Mesodermal cell (in vitro differentiated cells): Measurements from ENCODE around the gene GIGYF1.
A peak's percentile ranks its signal among the peaks of the same experiment; 100 is the strongest.

Source experiments
- H3K27ac ChIP-seq: 2 replicates; pipeline ENCODE4 v1.7.0; 2013; ENCODE audit warnings: mild to moderate bottlenecking, low read depth, low read length, moderate library complexity; ENCODE audit not compliant: severe bottlenecking
- H3K36me3 ChIP-seq: 2 replicates; pipeline ENCODE4 v1.7.1; 2013; ENCODE audit warnings: mild to moderate bottlenecking, low read length, moderate library complexity; ENCODE audit not compliant: control insufficient read depth, insufficient read depth
- H3K4me1 ChIP-seq: one replicate; pipeline ENCODE4 v1.7.1; 2013; ENCODE audit warnings: mild to moderate bottlenecking, low read length; ENCODE audit not compliant: insufficient read depth, control insufficient read depth, poor library complexity, severe bottlenecking
- H3K4me3 ChIP-seq: 2 replicates; pipeline ENCODE4 v1.7.0; 2013; ENCODE audit warnings: low read length, control low read depth, mild to moderate bottlenecking; ENCODE audit not compliant: insufficient read depth, poor library complexity, severe bottlenecking; ENCODE audit errors: extremely low read depth
- H3K9me3 ChIP-seq: 2 replicates; pipeline ENCODE4 v1.7.1; 2013; ENCODE audit warnings: mild to moderate bottlenecking, low read length, moderate library complexity; ENCODE audit not compliant: control insufficient read depth
- WGBS, 2 experiments: methylation state at CpG; one replicate each; pipeline ENCODE4 v1.1.5; 2013; ENCODE audit warnings: missing lambda C conversion rate in 2 of 2; ENCODE audit not compliant: insufficient coverage in 2 of 2; 5-methylcytosine and 5-hydroxymethylcytosine counted together

The GIGYF1 gene

GRCh38 chr7:100684534-100685042 lies 9.5 kb downstream of the GIGYF1 start:
- Histone ChIP-seq H3K4me3 (no peak overlapping the region), H3K4me1 (peaks cover 20% of the 10 kb centered on the region), H3K36me3 (peaks cover 96% of the 10 kb centered on the region), H3K9me3 (no peaks in the 10 kb centered on the region), H3K27ac (no peak overlapping the region)
- 96% methylated on average over 8 to 14 of the region's 16 CpGs for WGBS, 2 experiments

- WGBS, 2 experiments = 96% methylated on average over 29 of the region's 37 CpGs
- Histone ChIP-seq H3K27ac (no peak overlapping the region), H3K4me3 (no peak overlapping the region), H3K4me1 (peaks cover 22% of the 10 kb centered on the region), H3K36me3 (peaks cover 97% of the 10 kb centered on the region), H3K9me3 (no peaks in the 10 kb centered on the region)
Observed at GRCh38 chr7:100683659-100684533, 10.2 kb downstream of the GIGYF1 start.

- Histone ChIP-seq H3K4me3 (no peak overlapping the region), H3K9me3 (no peaks in the 10 kb centered on the region), H3K4me1 (peaks cover 22% of the 10 kb centered on the region), H3K36me3 (peaks cover 97% of the 10 kb centered on the region), H3K27ac (no peak overlapping the region)
- 92 to 97% methylated on average over 23 to 26 of the region's 28 CpGs for WGBS, 2 experiments
Observed at GRCh38 chr7:100682991-100683658, 10.9 kb downstream of the GIGYF1 start.

- Histone ChIP-seq H3K36me3 (peaks cover 97% of the 10 kb centered on the region), H3K4me1 (peaks cover 17% of the 10 kb centered on the region), H3K27ac (no peak overlapping the region), H3K9me3 (no peaks in the 10 kb centered on the region), H3K4me3 (no peak overlapping the region)
- WGBS, 2 experiments = 86% methylated on average over 14 to 21 of the region's 25 CpGs
Observed at GRCh38 chr7:100682228-100682741, 11.8 kb downstream of the GIGYF1 start.

- peaks cover 17% of the 10 kb centered on the region for H3K4me1 ChIP-seq
- H3K27ac ChIP-seq = no peak overlapping the region
- no peaks in the 10 kb centered on the region for H3K9me3 ChIP-seq
- 94 to 96% methylated on average over 24 to 26 of the region's 29 CpGs for WGBS, 2 experiments
- no peak overlapping the region for H3K4me3 ChIP-seq
- H3K36me3 ChIP-seq = peaks cover 97% of the 10 kb centered on the region
Observed at GRCh38 chr7:100681491-100682227, 12.4 kb downstream of the GIGYF1 start.

GRCh38 chr7:100680576-100681271 lies 13.3 kb downstream of the GIGYF1 start:
- Histone ChIP-seq H3K27ac (peak overlapping the region; percentile 23), H3K36me3 (peaks cover 93% of the 10 kb centered on the region), H3K4me1 (peaks cover 17% of the 10 kb centered on the region), H3K9me3 (no peaks in the 10 kb centered on the region), H3K4me3 (no peak overlapping the region)
- 90 to 92% methylated on average over 13 to 17 of the region's 18 CpGs for WGBS, 2 experiments

GRCh38 chr7:100679927-100680575 lies 14.0 kb downstream of the GIGYF1 start:
- Histone ChIP-seq H3K9me3 (no peaks in the 10 kb centered on the region), H3K4me3 (no peak overlapping the region), H3K36me3 (peaks cover 86% of the 10 kb centered on the region), H3K27ac (peak overlapping the region; percentile 23), H3K4me1 (peaks cover 17% of the 10 kb centered on the region)
- WGBS, 2 experiments = 100% methylated on average over 4 to 6 of the region's 13 CpGs

GRCh38 chr7:100679129-100679926 lies 14.7 kb downstream of the GIGYF1 start:
- Histone ChIP-seq H3K27ac (peak overlapping the region; percentile 10), H3K4me1 (peaks cover 17% of the 10 kb centered on the region), H3K4me3 (no peak overlapping the region), H3K36me3 (peaks cover 80% of the 10 kb centered on the region), H3K9me3 (no peaks in the 10 kb centered on the region)
- 86 to 94% methylated on average over 6 to 7 of the region's 13 CpGs for WGBS, 2 experiments

GRCh38 chr7:100678291-100678984 lies 15.6 kb downstream of the GIGYF1 start:
- Histone ChIP-seq H3K9me3 (no peaks in the 10 kb centered on the region), H3K27ac (no peak overlapping the region), H3K4me3 (no peak overlapping the region), H3K36me3 (peaks cover 71% of the 10 kb centered on the region), H3K4me1 (peaks cover 17% of the 10 kb centered on the region)
- WGBS, 2 experiments = 96% methylated on average over 30 of the region's 35 CpGs
